Measurements from ENCODE around the gene IFT43.
A peak's percentile ranks its signal among the peaks of the same experiment; 100 is the strongest.

The IFT43 gene

DNA sequence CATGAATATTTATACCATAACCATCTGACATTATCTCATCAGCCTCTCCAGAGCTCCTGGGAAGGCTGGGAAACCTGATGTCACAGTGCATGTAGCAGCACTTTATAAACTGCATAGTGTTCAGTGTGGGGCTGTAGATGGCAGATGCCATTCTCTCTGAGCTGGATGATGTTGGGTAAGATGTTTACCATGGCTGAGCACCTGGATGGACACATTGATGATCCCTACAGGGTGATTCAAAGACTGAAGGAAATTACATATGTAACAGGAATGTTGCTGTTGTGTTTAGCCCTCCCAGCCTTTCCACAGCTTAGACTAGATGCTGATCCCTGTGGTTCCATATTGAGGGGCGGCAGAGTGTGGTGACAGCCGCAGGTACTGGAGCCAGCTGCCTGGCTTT lies 37.4 kb downstream of the IFT43 start:
- DNase-seq, result no peak

DNA sequence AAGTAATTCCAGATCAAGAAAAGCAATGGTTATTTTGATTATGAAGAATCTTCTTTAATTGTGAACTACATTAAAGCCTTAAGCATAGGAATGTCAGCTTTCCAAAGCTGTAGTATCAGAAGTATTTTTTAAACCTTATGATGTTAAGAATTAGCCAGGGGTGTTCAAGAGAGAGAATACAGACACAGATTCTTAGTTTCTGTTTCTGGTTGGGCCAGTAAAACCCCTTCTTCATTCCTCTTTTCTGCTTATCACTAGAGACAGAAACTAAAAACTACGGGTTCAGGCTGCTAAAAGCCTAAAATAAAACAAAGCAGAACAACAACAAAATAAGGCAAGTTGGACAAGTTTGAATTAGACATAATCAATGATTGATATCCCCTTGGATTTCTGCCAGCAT lies 38.2 kb downstream of the IFT43 start:
- DNase-seq, result no peak

- DNase-seq, result no peak
These were observed 38.8 kb downstream of the IFT43 start for GRCh38 chr14:76024211-76024907.

GRCh38 chr14:76034566-76034965 lies 49.0 kb downstream of the IFT43 start:
- no peak for DNase-seq

GRCh38 chr14:76040704-76041103 lies 55.1 kb downstream of the IFT43 start:
- DNase-seq, result no peak

- no peak for DNase-seq
These were observed 60.2 kb downstream of the IFT43 start for GRCh38 chr14:76045773-76046172.

GRCh38 chr14:76050250-76050649 lies 64.7 kb downstream of the IFT43 start:
- DNase-seq, result no peak

DNA sequence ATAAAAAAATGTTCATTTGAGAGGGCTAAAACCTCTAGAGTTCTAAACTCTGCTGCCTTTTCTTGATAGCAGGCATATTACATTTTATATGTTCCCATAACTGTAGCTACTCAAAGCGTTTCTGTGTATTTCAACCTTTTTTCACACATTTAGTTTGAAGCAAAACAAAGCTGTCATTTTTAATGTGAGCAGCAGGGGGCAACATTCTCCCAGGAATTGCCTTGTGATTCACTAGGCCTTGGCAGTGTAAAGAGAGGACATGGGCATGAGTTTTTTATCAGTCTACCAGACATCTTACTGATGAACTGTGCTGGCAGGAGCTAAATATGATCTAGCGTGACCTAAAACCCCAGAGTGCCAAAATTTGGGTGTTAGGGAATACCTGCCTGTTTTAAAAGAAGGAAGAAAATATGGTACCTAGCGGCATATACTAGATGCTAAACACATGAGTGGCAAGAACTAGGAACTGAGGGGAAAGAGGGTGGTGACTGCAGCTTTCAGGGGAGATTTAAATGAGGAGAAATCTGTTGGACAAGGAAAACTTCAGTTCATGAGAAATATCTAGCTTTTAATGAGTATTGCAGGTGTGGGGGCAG lies 65.3 kb downstream of the IFT43 start:
- peak; percentile 58 for DNase-seq

GRCh38 chr14:76051717-76052465 lies 66.3 kb downstream of the IFT43 start:
- no peak for DNase-seq

DNA sequence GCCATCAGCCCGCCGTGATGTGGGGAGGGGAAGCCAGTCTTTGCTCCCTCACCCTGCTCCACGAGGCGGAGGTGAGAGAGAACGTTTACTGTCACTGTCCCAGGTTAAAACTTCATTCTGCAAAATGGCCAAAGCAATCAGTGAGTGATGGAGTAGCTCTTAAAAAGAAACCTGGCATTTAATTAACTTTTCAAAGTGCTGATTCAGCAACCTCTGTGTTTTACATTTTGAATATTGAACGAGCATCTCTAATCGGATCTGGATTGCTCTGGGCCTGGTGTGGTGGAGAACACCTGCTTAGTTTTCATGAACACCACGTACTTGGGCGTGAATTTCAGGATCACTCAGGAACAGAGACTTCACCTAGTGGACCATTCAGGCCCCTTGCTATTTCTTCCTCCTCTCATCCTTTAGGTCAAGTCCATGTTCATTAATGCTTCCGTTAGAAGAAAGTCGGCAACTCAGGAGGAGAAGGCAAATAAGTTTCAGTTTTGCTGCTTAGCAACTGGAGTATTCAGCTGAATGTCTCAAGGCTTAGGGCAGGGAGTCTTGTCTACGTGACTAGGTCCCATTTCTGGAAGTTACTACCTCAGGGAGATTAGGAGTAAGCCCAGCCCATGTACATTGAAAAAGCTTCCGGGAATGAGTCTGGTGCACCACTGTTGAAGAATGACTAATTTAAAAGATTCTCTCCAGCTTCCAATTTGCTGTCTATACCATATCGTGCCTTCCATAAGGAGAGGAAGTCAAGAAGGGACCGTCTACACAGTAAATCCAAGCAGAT lies 68.2 kb downstream of the IFT43 start:
- DNase-seq, result no peak

DNA sequence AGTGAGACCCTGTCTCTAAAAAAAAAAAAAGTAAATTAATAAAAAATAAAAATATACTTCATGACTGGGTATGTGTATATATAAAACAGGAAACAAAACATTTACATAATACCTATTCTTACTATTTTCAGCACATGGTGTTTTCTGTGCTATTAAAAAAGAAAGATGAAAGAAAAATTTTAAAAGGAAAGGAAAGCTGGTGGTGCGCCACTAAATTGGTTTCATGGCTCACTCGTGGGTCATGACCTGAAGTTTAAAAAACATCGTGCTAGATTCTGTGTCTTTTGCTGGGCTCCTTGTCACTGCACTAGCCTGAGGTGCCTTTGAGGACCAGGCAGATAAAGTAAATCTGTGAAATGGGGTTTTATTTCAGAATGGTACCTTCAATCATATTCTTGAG lies 69.8 kb downstream of the IFT43 start:
- no peak for DNase-seq

DNA sequence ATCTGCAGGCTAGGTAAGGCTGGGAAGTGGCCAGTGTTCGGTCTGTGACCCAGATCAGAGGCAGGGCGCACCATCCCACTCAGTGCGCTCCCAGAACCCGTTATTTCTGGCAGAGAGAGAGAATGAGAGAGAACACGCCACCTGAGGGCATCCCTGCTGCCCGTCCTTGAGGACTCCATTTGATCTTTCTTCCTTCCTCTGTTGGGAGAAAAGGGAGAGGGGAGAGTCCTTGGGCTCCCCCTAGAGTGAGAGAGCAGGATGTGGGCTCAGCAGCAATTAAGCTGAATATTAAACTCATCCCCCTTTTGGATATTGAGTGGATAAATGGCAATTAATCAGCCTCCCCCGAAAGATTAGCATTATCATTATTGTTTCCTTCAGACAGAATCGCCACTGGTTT lies 70.6 kb downstream of the IFT43 start:
- DNase-seq, result no peak

GRCh38 chr14:76057914-76058313 lies 72.4 kb downstream of the IFT43 start:
- DNase-seq, result no peak

GRCh38 chr14:76063327-76063726 lies 77.8 kb downstream of the IFT43 start:
- DNase-seq, result no peak

- DNase-seq, result no peak
These were observed 80.0 kb downstream of the IFT43 start for GRCh38 chr14:76065519-76065918.

DNA sequence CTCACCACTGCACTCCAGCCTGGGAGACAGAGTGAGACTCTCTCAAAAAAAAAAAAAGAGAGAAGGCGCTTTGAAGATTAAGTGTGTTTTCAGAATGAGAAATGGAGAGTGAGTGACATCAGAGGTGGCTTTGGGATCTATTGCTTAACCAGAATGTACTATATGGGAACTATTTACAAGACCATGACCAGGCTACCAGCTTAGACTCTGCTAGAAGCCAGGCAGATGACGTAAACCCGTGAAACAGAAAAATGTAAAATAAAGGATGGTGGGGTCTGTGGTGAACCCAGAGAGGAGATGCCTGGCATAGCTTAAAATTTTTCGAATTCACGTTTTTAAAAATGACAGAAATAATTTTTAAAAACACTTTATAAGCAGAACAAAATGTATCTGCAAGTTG lies 82.0 kb downstream of the IFT43 start:
- DNase-seq, result no peak

GRCh38 chr14:76073717-76074116 lies 88.2 kb downstream of the IFT43 start:
- DNase-seq, result no peak

GRCh38 chr14:76077340-76077739 lies 91.8 kb downstream of the IFT43 start:
- no peak for DNase-seq

GRCh38 chr14:76078501-76078900 lies 92.9 kb downstream of the IFT43 start:
- no peak for DNase-seq

- DNase-seq, result no peak
These were observed 94.5 kb downstream of the IFT43 start for GRCh38 chr14:76080025-76080424.

GRCh38 chr14:76080471-76080870 lies 94.9 kb downstream of the IFT43 start:
- no peak for DNase-seq

DNA sequence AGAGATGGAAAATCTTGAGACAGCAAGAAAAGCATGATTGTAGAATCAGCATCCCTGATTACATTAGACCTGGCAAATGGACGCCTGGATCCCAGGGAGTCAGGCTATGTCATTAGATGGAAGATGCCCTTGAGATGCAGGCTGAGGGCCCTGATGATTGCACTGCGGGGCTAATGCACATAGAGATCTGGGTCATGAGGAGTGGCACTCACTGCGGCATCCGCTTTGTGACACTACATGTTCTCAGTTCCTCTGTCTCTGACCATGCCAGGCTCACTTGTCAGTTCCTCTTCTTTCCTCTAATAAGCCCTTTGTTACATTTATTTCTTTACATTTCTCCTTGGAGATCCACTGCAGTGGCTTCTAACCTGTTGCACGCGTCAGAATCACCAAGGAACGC lies 96.1 kb downstream of the IFT43 start:
- DNase-seq, result no peak

All from CD4-positive, alpha-beta T cell treated with Interleukin-4 for 4 hours (primary cell).